GM18861 (cell line): Measurements from ENCODE around the gene BFSP2.

Experiments
- ATAC-seq: cut with Tn5 transposase; IDR thresholded peaks from one replicate; pipeline ENCODE4 v1.9.1; 2021; ENCODE audit not compliant: unreplicated experiment

BFSP2 gene

GRCh38 chr3:133400006-133400515, at the start of gene BFSP2:
BFSP2 (plus strand) TSS chr3:133400056; CDS start chr3:133400084, 28 bp downstream.
- ATAC-seq: no peak

- ATAC-seq: no peak
Measured at GRCh38 chr3:133354721-133355120, 45.1 kb upstream of the BFSP2 start.

DNA sequence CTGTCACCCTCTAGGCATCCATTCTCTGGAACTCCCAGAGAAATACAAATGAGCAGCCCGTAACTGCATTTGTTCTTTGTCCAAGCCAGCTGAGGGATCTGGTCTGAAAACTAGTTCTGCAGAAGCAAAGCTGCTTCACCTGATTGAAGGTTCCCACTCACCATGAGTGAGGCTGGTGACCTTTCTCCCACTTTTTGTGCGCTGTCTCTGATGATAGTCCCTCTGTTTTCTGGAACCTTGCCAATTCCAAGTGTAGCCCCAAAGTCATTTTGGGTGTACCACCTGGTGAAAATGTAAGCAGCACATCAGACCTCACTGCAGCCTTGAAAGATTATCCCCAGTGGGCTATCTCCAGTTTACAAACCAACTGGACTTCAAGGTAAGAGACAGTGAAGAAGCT, 39.4 kb upstream of the BFSP2 start:
- ATAC-seq: no peak

DNA sequence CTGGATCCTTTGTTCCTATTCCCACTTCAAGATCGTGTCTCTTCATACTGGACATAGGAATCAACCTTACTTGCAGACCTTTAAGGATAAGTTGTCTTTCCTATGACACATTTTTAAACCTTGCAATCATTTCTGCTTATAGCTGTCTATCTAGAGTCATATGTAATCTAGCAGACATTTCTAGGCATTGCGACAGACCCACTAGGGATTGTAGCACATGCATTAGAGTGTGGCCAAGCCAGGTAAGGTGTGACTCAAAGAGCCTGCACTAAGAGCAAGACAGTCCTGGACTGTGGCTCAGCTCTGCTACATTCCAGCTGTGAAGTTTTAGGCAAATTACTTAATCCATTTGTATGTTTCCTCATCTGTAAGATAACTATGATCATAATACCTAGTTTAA, 38.8 kb upstream of the BFSP2 start:
- ATAC-seq: no peak

- ATAC-seq: no peak
Measured at GRCh38 chr3:133361435-133361834, 38.4 kb upstream of the BFSP2 start.

DNA sequence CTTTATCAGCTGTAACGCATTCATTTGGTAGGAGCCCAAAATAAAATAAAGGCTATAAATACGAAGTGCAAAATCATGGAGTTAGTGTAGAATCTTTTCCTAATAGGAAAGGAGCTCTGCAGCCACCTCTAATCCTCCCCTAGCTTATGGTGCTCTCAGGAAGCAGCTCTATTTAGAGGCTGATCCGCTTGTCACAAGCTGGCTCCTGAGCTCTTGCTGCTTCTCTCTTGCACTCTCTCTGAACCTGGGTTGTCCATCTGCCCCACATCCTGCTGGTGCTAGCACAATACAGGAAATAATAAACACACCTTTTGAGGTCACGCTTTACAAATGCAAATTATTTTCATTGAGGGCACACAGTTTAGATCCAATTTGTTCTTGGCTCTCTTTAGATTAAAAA, 37.3 kb upstream of the BFSP2 start:
- ATAC-seq: no peak

- no peak for ATAC-seq
Measured at GRCh38 chr3:133364704-133365103, 35.2 kb upstream of the BFSP2 start.

DNA sequence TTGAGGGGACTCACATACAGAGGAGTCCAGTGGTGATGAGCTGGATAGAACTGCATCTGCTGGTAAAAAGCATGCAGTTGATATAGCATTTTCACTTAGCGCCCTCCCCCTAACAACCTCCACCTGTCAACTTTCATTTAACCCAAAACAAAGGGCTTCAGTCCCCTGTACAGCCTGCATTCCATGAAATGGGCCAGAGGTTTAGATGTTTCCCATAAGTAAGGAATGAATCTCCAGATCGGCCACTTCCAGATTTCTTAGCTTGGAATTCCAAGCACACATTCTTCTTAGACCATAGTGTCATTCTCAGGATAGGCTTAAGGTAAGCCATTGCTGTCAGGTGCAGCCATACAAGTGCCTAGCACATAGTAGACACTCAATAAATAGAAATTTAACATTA, 32.9 kb upstream of the BFSP2 start:
- no peak for ATAC-seq

DNA sequence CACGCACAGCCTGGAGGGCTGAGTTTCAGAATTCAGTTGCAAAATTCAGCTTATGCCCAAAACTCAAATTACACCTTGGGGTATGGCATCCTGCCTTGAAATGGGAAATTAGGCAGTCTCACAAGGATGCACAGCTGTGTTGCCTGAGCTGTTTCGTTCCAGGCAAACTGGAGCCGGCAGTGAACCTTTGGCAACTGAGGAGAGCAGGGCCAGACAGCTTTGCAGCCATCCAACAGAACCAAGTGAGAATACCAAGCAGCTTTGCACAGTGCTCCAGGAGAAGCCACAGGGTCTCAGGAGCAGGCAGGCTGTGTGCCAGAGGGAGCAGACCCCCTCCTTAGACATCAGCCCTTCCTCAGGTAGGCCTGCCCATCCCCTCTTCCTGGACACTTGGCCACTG, 32.5 kb upstream of the BFSP2 start:
- no peak for ATAC-seq

GRCh38 chr3:133367956-133368355, 31.9 kb upstream of the BFSP2 start:
- no peak for ATAC-seq

- no peak for ATAC-seq
Measured at GRCh38 chr3:133368371-133369067, 31.3 kb upstream of the BFSP2 start.

DNA sequence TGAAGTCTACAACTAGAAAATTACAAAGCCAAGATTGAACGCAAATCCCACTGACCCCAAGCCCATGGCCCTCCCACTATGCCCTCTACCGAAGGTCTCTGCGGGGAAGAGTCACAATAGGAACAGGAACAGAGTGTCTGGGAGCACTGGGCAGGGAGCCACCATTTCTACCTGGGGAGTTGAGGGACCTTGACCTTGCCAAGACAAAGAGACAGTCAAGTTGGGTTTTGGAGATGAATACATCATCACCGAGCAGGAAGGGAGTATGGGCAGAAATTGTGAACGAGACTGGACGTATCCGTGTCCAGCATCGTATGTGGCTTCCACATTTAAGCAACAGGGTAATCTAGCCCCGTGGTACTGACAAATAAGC, 30.8 kb upstream of the BFSP2 start:
- ATAC-seq: no peak

- no peak for ATAC-seq
Measured at GRCh38 chr3:133371181-133371580, 28.7 kb upstream of the BFSP2 start.

GRCh38 chr3:133371676-133372075, 28.2 kb upstream of the BFSP2 start:
- no peak for ATAC-seq

DNA sequence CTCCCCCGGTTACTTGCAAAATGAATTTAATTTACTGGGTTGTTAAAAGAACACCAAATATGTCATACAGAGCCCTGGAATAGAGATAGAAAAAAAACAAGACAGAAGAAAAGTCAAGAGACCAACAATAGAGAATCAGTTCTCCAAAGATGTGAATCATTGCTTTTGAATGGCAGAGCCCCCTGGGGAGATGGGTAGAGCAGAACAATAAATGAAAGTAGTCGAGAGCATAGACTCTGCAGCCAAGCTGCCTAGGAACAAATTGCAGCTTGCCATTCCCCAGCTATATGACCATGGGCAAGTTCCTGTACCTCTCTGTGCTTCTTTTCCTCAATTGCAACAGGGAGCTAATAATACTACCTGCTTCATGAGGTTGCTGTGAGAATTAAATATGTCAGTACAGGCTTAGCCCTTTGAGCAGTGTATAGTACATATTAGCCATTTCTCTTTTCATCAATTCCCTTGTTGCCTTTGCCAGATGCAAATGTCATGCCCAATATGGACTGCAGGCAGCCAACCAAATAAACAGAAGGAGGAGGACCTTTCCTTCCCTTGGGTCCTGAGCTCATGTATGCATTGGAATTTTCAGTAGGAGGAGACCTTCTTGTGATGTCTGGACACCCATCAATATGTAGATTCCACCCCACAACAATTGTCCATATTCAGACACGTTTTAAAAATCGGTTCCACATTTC, 25.0 kb upstream of the BFSP2 start:
- no peak for ATAC-seq

DNA sequence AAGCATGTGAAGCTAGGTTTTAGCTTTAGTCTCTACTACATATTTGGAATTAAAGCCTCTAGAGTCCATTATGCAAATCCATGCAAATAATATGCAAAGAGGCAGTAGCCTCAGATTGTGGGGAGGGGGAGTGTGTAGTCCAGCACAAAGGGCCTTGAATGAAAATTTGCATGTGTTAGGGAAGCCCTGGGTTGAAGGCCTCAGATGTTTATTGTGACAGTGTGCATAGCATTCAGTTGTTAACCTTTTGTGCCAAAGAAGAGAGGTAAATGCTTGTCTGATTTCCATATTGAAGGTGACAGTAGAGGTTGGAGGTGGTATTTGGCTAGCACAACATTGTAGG, 24.5 kb upstream of the BFSP2 start:
- ATAC-seq: no peak

DNA sequence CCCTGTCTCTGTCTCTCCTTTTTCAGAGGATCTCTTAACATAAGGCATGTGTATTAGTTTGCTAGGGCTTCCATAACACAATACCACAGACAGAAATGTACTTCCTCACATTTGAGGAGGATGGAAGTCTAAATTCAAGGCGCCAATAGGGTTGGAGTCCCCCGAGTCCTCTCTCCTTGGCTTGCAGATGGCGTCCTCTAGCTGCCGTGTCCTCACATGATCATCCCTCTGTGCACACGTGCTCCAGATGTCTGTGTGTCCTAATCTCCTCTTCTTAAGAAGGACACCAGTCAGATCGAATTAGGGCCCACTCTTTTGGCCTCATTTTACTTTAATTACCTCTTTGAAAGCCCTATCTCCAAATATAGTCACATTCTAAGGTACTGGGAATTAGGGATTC, 23.0 kb upstream of the BFSP2 start:
- no peak for ATAC-seq

DNA sequence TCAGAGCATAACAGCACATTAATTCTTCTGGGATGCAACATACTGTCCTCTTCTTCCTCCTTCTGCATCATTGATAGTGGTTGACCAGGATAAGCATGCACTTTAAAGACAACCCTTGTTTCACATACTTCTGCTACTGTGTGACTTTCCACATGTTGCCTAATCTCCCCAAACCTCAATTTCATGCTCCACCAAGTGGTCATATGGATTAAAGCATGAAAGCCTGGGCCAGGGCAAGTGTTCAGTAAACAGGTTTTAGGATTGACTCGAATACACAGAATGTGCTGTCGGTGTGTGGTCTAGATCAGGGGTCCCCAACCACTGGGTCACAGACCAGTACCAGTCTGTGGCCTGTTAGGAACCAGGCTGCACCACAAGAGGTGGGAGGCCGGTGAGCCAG, 22.5 kb upstream of the BFSP2 start:
- ATAC-seq: no peak

- no peak for ATAC-seq
Measured at GRCh38 chr3:133379926-133380325, 19.9 kb upstream of the BFSP2 start.

GRCh38 chr3:133380481-133381225, 19.2 kb upstream of the BFSP2 start:
- no peak for ATAC-seq

- no peak for ATAC-seq
Measured at GRCh38 chr3:133381346-133382109, 18.3 kb upstream of the BFSP2 start.
